Measurements from ENCODE around the gene DAW1. TPM values are rescaled to one million over a fixed set of nuclear protein-coding genes. Genes with fewer than 3 reads are reported as not detected.

Gene DAW1
- 99.2 and 104 TPM in 2 replicates for total RNA-seq (2014; rRNA removed; shearing (Covaris generic))
- 17.0 and 19.2 TPM in 2 replicates for polyA plus RNA-seq (2014; cell fraction: nucleus; rRNA removed)

GRCh38 chr2:227871375-227871791 lies at the start of gene DAW1:
Gene DAW1, plus strand, starts transcription at chr2:227871631. Its CDS starts 59 bp downstream, at chr2:227871690.
- DNase-seq (ENCODE audit: extremely low read depth, low read depth), result no peak

GRCh38 chr2:227822416-227823003 lies 48.9 kb upstream of the DAW1 start:
- DNase-seq (ENCODE audit: extremely low read depth, low read depth), result no peak

- no peak for DNase-seq (ENCODE audit: extremely low read depth, low read depth)
Observed at GRCh38 chr2:227823922-227824321, 47.5 kb upstream of the DAW1 start.

- no peak for DNase-seq (ENCODE audit: extremely low read depth, low read depth)
Observed at GRCh38 chr2:227824711-227825110, 46.7 kb upstream of the DAW1 start.

GRCh38 chr2:227826019-227826521 lies 45.4 kb upstream of the DAW1 start:
- no peak for DNase-seq (ENCODE audit: extremely low read depth, low read depth)

GRCh38 chr2:227826563-227826962 lies 44.9 kb upstream of the DAW1 start:
- no peak for DNase-seq (ENCODE audit: extremely low read depth, low read depth)

- no peak for DNase-seq (ENCODE audit: extremely low read depth, low read depth)
Observed at GRCh38 chr2:227827143-227827542, 44.3 kb upstream of the DAW1 start.

DNA sequence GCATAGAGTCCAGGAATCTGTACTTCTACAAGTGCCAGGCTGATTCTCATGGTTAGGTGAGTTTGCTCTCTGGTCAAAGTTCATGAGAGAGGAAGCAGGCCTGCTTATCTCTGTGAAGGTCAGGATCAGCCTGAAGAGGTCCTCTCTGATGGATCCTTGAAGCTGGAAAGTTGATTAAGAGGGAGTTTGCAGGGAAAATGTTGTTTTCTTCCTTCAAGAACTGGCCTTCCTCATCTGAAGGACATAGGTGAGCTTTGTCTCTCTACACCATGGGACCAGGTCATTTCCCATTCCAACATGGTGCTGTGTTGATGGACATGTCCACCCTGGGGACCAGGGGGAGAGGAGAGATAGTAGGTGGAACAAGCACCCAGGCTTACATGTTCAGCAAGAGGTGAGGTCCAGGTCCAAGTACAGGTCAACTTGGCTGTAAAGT lies 42.9 kb upstream of the DAW1 start:
- DNase-seq (ENCODE audit: extremely low read depth, low read depth), result no peak

DNA sequence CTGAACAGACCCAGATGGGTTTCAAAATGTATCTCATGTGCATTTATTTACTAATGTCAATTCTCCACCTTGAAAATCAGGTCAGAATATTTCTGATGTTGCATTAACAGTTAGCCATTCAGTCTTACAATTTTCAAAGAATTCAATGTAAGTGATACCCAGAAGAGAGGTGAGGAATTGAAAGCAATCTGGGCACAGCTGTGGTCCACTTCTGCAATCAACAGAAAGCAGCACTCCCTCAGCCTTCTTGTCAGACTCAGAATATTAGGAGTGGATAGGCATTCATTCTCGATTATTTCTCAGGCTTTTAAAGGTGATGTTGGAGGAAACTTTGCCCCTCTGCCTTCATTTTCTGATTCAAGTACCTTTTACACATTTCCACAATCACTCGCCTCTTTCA lies 42.1 kb upstream of the DAW1 start:
- no peak for DNase-seq (ENCODE audit: extremely low read depth, low read depth)

GRCh38 chr2:227834423-227834822 lies 37.0 kb upstream of the DAW1 start:
- DNase-seq (ENCODE audit: extremely low read depth, low read depth), result no peak

DNA sequence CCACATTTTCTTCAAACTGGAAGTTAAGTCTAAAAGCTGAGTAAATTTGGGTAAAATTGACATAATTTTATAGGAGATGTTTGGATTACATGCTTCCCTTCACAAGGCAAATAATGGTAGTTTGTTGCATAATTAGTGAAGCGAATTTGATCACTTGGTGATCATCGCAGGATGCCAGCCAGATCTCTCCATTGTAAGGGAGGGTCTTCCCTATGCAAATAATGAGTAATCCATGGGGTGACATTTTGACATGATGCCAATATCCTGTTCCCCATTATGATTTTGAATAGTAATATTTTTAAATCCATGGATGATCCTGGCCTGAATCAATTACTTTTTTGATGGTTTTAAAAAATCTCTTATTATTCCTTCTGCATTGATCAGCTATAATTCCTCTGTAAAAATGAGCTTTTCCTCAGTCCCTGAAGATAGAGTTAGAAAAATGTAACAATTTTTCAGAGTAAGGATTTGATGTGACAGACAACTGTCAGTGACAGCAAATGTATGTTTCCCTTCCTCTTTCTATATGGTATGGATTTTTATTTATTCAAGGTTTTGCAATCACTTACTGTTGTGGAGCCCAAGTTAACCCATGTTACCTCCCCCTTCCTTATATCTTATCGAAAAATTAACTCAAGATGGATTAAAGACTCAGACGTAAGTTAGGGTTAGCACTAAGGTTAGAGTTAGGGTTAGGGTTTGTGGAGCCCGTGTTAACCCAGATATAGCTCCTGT lies 36.3 kb upstream of the DAW1 start:
- DNase-seq (ENCODE audit: extremely low read depth, low read depth), result no peak

- DNase-seq (ENCODE audit: extremely low read depth, low read depth), result peak; percentile 68
Observed at GRCh38 chr2:227839339-227840129, 31.9 kb upstream of the DAW1 start.

DNA sequence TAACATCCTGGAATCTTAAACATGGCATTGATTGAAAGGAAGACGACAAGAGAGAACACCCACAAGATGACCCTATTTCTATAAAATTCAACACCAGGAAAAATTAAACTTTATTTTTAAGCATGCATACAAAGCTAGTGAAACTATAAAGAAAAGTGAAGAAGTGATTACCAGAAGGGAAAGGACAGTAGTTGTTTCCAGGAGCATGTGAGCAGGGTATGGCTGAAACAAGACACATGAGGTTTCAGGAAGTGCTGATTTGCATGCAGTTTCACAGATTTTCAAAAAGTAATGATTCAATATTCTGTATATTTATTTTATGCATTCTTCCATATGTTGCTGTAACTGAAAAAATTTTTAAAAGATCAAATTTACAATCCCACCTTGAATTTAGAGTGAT lies 24.6 kb upstream of the DAW1 start:
- DNase-seq (ENCODE audit: extremely low read depth, low read depth), result no peak

- no peak for DNase-seq (ENCODE audit: extremely low read depth, low read depth)
Observed at GRCh38 chr2:227848146-227848545, 23.3 kb upstream of the DAW1 start.

DNA sequence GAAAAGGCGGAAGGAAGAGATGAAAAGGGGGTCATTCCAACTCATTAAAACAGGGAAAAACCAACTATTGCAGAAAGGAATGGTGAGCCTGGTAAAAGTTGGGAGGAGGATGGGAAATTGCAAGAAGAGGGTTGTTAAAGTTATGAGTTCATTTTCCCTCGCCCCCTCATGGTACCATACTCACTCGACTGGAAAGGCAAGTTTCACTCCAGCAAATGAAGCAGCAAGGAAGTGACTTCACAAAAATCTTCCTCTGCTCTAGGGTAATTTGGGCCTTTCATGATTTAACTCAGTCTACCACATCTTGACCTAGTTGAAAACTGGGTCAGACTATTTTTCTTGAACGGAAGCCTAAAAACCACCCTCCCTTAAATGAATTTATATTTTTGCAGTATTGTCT lies 22.8 kb upstream of the DAW1 start:
- DNase-seq (ENCODE audit: extremely low read depth, low read depth), result no peak

- no peak for DNase-seq (ENCODE audit: extremely low read depth, low read depth)
Observed at GRCh38 chr2:227849906-227850305, 21.5 kb upstream of the DAW1 start.

GRCh38 chr2:227853204-227853629 lies 18.2 kb upstream of the DAW1 start:
- no peak for DNase-seq (ENCODE audit: extremely low read depth, low read depth)

DNA sequence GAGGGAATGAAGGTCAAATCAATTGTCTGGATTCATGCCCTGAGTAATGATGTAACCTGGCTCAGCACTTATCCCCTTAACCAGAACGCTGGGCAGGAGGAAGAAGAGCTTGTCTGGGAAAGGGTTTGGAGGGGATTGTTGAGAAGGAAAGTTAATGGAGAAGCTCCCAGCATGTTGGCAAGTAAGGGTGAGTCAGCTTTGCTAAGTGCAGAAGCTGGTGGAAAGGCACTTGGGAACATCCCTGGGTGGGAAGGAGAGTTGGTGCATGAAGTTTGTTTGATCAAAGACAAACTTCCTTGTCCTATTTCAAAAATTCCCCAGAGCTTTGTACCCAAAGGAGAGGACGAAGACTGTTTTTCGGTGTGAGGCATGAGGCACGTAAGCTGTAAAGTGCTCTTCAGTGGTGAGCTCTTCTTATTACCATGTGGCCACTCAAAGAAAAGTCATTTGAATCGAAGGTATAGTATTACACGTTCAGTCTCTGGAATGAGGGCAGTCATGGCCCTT lies 17.6 kb upstream of the DAW1 start:
- no peak for DNase-seq (ENCODE audit: extremely low read depth, low read depth)

DNA sequence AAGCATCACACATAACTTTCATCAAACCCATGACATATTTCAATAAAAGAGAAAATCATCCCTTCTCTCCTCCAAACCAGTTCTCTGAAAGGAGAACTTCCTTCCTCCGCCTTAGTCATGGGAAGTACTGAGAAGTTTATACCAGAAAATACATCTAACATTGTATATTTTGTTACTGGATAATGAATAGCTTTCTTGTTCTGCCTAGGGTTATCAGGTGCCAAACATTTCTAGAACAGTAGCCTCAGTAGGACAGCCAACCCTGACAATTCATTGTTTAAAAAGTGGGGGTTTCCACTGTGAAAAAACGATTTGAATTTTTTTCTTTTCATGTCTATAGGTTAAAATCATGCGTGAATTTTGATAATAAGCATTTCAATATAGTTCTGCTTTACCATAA lies 16.0 kb upstream of the DAW1 start:
- DNase-seq (ENCODE audit: extremely low read depth, low read depth), result no peak

DNA sequence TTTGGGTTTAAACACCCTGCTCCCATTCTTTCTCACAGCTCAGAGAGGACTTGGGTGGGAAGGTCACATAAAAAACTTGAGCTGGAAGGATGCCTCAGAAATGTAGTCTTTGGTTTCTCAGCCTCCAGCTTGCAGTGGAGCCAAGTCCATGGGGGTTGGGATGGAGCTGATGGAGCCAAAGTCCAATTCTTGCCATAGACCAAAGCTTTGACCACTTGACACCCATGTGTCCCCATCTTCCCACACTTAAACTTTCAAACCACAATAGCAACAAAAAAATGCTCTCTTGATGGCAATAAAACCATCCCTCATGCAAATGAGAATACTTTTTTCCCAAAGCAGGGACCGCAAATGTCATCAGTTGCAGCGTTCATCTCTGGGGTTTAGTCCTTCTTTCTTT lies 14.7 kb upstream of the DAW1 start:
- DNase-seq (ENCODE audit: extremely low read depth, low read depth), result no peak

GRCh38 chr2:227860221-227860641 lies 11.2 kb upstream of the DAW1 start:
- no peak for DNase-seq (ENCODE audit: extremely low read depth, low read depth)
